Type B pancreatic cell (in vitro differentiated cells): ENCODE measurements around the gene NFYC. TPM values are rescaled to one million over a fixed set of nuclear protein-coding genes. Genes with fewer than 3 reads are reported as not detected.

Source experiments
- DNase-seq: peaks from one replicate; pipeline ENCODE4 v3.0.0; 2021; ENCODE audit warnings: mixed read lengths; ENCODE audit not compliant: unreplicated experiment; ENCODE audit errors: extremely low spot score
- H3K27ac Mint-ChIP-seq: 2 replicates; pipeline ENCODE4 v1.8.0; 2021; ENCODE audit warnings: mild to moderate bottlenecking, mixed read lengths
- H3K27me3 Mint-ChIP-seq: 2 replicates; pipeline ENCODE4 v1.8.0; 2021; ENCODE audit warnings: mixed read lengths
- H3K36me3 Mint-ChIP-seq: 2 replicates; pipeline ENCODE4 v1.8.0; 2021; ENCODE audit warnings: mixed read lengths
- H3K4me1 Mint-ChIP-seq: one replicate; pipeline ENCODE4 v1.8.0; 2021; ENCODE audit warnings: mixed read lengths; ENCODE audit not compliant: unreplicated experiment
- H3K4me3 Mint-ChIP-seq: 2 replicates; pipeline ENCODE4 v1.8.0; 2021; ENCODE audit warnings: mild to moderate bottlenecking, mixed read lengths
- H3K9me3 Mint-ChIP-seq: 2 replicates; pipeline ENCODE4 v1.8.0; 2021; ENCODE audit warnings: mixed read lengths
- CTCF ChIP-seq: fragments of 200-600 bp; sonication (generic); conservative IDR thresholded peaks from 2 replicates; pipeline ENCODE4 v1.5.0; 2021; ENCODE audit warnings: antibody characterized with exemption, mild to moderate bottlenecking
- total RNA-seq: library from RNA; stranded (reverse); gene quantifications from 2 replicates; pipeline ENCODE4 v1.2.1, GENCODE V29; 2021; ENCODE audit warnings: low replicate concordance

The NFYC gene
- total RNA-seq, 1 donor from 2014 or later = 71.3 TPM

GRCh38 chr1:40742363-40743061 lies 51.0 kb downstream of the NFYC start:
- no peak for DNase-seq
- H3K27ac Mint-ChIP-seq = no peak overlapping the region

GRCh38 chr1:40743452-40743851 lies 51.9 kb downstream of the NFYC start:
- no peaks in the 10 kb centered on the region for H3K27me3 Mint-ChIP-seq
- H3K4me1 Mint-ChIP-seq = peaks cover 4% of the 10 kb centered on the region
- peaks cover 51% of the 10 kb centered on the region for H3K36me3 Mint-ChIP-seq
- no peak for TF ChIP-seq CTCF
- no peak overlapping the region for H3K4me3 Mint-ChIP-seq
- no peak for DNase-seq
- no peak overlapping the region for H3K27ac Mint-ChIP-seq
- no peaks in the 10 kb centered on the region for H3K9me3 Mint-ChIP-seq

More at GRCh38 chr1:40742363-40743061, 51.0 kb downstream of the NFYC start:
- Mint-ChIP-seq H3K36me3 (peaks cover 48% of the 10 kb centered on the region), H3K4me3 (no peak overlapping the region), H3K4me1 (peaks cover 4% of the 10 kb centered on the region), H3K9me3 (no peaks in the 10 kb centered on the region), H3K27me3 (no peaks in the 10 kb centered on the region)
- TF ChIP-seq CTCF = no peak

- Mint-ChIP-seq H3K9me3 (no peaks in the 10 kb centered on the region), H3K4me3 (no peak overlapping the region), H3K27ac (no peak overlapping the region), H3K36me3 (peaks cover 51% of the 10 kb centered on the region), H3K27me3 (no peaks in the 10 kb centered on the region), H3K4me1 (peaks cover 4% of the 10 kb centered on the region)
- no peak for DNase-seq
- TF ChIP-seq CTCF = no peak
These were observed 52.4 kb downstream of the NFYC start for GRCh38 chr1:40743860-40744259.

- no peaks in the 10 kb centered on the region for H3K27me3 Mint-ChIP-seq
- H3K4me3 Mint-ChIP-seq = no peak overlapping the region
- H3K9me3 Mint-ChIP-seq = no peaks in the 10 kb centered on the region
- peaks cover 44% of the 10 kb centered on the region for H3K36me3 Mint-ChIP-seq
- peaks cover 4% of the 10 kb centered on the region for H3K4me1 Mint-ChIP-seq
- H3K27ac Mint-ChIP-seq = peak overlapping the region; percentile 9
- DNase-seq = no peak
- TF ChIP-seq CTCF = no peak
These were observed 53.7 kb downstream of the NFYC start for GRCh38 chr1:40745176-40745575.

- TF ChIP-seq CTCF = no peak
- no peak overlapping the region for H3K4me3 Mint-ChIP-seq
- H3K27me3 Mint-ChIP-seq = no peaks in the 10 kb centered on the region
- no peaks in the 10 kb centered on the region for H3K9me3 Mint-ChIP-seq
- DNase-seq = no peak
- H3K4me1 Mint-ChIP-seq = peaks cover 4% of the 10 kb centered on the region
- peaks cover 37% of the 10 kb centered on the region for H3K36me3 Mint-ChIP-seq
- H3K27ac Mint-ChIP-seq = no peak overlapping the region
These were observed 55.0 kb downstream of the NFYC start for GRCh38 chr1:40746344-40747090.
